ENCODE results near the gene CHRM1. TPM values are rescaled to one million over a fixed set of nuclear protein-coding genes. Genes with fewer than 3 reads are reported as not detected.

Gene CHRM1
- total RNA-seq, 1 experiment from 2014 or later, result 0.10 TPM

DNA sequence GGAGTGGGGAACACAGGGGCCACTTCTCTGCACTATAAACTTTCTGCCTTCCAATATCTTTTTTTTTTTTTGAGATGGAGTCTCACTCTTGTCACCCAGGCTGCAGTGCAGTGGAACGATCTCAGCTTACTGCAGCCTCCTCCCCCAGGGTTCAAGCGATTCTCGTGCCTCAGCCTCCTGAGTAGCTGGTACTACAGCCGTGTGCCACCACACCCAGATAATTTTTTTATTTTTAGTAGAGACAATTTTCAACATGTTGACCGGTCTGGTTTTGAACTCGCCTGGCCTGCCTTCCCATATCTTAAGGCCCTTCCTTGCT, 38.8 kb downstream of the CHRM1 start:
- peak overlapping the region; percentile 92 for H3K9ac ChIP-seq (ENCODE audit: low read length)
- BruUV-seq (replicated peaks), result no TSS peak
- no peaks in the 10 kb centered on the region for H3K27me3 ChIP-seq (ENCODE audit: insufficient read depth, low read length)
- POLR2A ChIA-PET, result interaction anchor here (1.1 to 4.2 kb wide), 4 partner anchors 27 to 46 kb away, joined by 3 to 50 read pairs (median 37); no protein-coding TSS in a partner anchor
- H3K79me2 ChIP-seq (ENCODE audit: insufficient read depth, low read length), result peaks cover 96% of the 10 kb centered on the region
- peaks cover 42 to 62% of the 10 kb centered on the region in 2 experiments for H3K36me3 ChIP-seq (ENCODE audit: control insufficient read depth in 1 of 2, insufficient read depth in 2 of 2, low read length in 2 of 2)
- peaks cover 33% of the 10 kb centered on the region; the same call in 1 of the 2 replicates for H4K20me1 ChIP-seq (ENCODE audit: insufficient read depth)
- H3K27ac ChIP-seq (ENCODE audit: low read depth, low read length), result peak overlapping the region; percentile 96
- TF ChIP-seq, protein P1, sequence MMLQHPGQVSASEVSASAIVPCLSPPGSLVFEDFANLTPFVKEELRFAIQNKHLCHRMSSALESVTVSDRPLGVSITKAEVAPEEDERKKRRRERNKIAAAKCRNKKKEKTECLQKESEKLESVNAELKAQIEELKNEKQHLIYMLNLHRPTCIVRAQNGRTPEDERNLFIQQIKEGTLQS (IDR thresholded peaks at IDR 0.05), result no peak
- DNase-seq (ENCODE audit: low read depth, low spot score) (no peak), ATAC-seq (no peak)
- intact Hi-C loops (cut with micrococcal nuclease), result loop anchor here (5.0 kb wide), 1 partner anchor 95 kb away; the partner anchor contains the start of gene TMEM179B
- H3K9me3 ChIP-seq (ENCODE audit: control insufficient read depth in 1 of 2, insufficient read depth in 1 of 2, low read depth in 1 of 2, low read length in 2 of 2), result no peaks in the 10 kb centered on the region
- peak overlapping the region; percentile 75 to 85 for H3K4me3 ChIP-seq (replicated peaks in 1 of 2; ENCODE audit: low read depth in 1 of 2, low read length in 2 of 2)
- peaks cover 38 to 82% of the 10 kb centered on the region in 2 experiments for H3K4me1 ChIP-seq (ENCODE audit: control insufficient read depth in 1 of 2, insufficient read depth in 2 of 2, low read length in 2 of 2)
- no peaks in the 10 kb centered on the region for H3K9me2 ChIP-seq (ENCODE audit: insufficient read depth)
- CTCF ChIA-PET, result interaction anchor here (1.4 kb wide), 1 partner anchor 93 kb away, joined by 3 read pairs; no protein-coding TSS in a partner anchor
- RAD21 ChIA-PET (ENCODE audit: low non-redundant PET in 1 of 2, low total read pairs in 2 of 2, uncharacterized antibody in 2 of 2, unreplicated experiment in 2 of 2), result no interaction called here
- H2AFZ ChIP-seq (ENCODE audit: low read depth, low read length, poor library complexity, severe bottlenecking), result no peak overlapping the region
- peak overlapping the region; percentile 79 for H3K4me2 ChIP-seq (ENCODE audit: low read length)

DNA sequence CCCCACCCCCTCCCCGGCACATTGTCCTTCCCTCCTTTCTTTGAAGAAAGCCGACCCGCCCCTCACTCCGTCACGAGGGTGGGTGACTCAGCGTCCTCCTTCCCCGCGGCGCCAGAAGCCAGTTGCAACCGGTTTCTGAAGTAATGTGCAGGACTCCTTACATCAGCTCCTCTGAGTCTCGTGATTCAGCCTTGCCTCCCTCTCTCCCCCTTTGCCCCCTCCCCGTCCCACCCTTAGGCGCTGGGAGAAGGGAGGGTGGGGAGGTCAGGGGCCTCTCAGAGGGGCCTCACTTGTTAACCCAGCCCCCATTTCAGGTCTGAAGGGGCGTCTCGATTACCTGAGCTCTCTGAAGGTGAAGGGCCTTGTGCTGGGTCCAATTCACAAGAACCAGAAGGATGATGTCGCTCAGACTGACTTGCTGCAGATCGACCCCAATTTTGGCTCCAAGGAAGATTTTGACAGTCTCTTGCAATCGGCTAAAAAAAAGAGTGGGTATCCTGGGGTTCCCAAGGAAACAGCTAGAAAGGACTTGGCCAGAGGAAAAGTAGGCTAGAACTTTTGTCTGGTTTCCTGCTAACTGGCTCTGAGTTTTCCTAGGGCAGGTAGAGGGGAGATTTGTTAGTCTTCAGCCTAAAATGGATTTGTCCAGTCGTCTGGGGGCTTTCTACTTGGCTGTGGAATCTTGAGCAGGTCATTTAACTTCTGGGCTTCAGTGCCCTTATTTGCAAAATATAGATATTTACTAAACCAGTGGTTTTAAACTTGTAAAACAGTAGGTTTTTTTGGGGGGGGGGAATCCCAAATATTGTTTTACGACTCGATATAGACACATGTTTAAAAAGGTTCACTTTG, 39.4 kb downstream of the CHRM1 start:
- Histone ChIP-seq H3K9me2 (ENCODE audit: insufficient read depth) (no peaks in the 10 kb centered on the region), H3K27ac (ENCODE audit: low read depth, low read length) (peak overlapping the region; percentile 96), H3K79me2 (ENCODE audit: insufficient read depth, low read length) (peaks cover 96% of the 10 kb centered on the region), H3K4me1 (ENCODE audit: control insufficient read depth in 1 of 2, insufficient read depth in 2 of 2, low read length in 2 of 2) (peaks cover 38 to 80% of the 10 kb centered on the region in 2 experiments), H3K36me3 (ENCODE audit: control insufficient read depth in 1 of 2, insufficient read depth in 2 of 2, low read length in 2 of 2) (peaks cover 42 to 59% of the 10 kb centered on the region in 2 experiments), H3K9me3 (ENCODE audit: control insufficient read depth in 1 of 2, insufficient read depth in 1 of 2, low read depth in 1 of 2, low read length in 2 of 2) (no peaks in the 10 kb centered on the region), H3K4me2 (ENCODE audit: low read length) (peak overlapping the region; percentile 79), H4K20me1 (ENCODE audit: insufficient read depth) (peaks cover 33% of the 10 kb centered on the region; the same call in 1 of the 2 replicates), H3K4me3 (replicated peaks in 1 of 2; ENCODE audit: low read depth in 1 of 2, low read length in 2 of 2) (peak overlapping the region; percentile 75 to 85), H2AFZ (ENCODE audit: low read depth, low read length, poor library complexity, severe bottlenecking) (no peak overlapping the region), H3K9ac (ENCODE audit: low read length) (peak overlapping the region; percentile 92), H3K27me3 (ENCODE audit: insufficient read depth, low read length) (no peaks in the 10 kb centered on the region)
- ChIA-PET CTCF (interaction anchor here (0.8 to 1.6 kb wide), 7 partner anchors 26 to 139 kb away, joined by 3 to 7 read pairs (median 4); partner anchors contain the start of gene STX5), RAD21 (ENCODE audit: low non-redundant PET in 1 of 2, low total read pairs in 2 of 2, uncharacterized antibody in 2 of 2, unreplicated experiment in 2 of 2) (interaction anchor here in 1 of 2 experiments (0.7 kb wide), 1 partner anchor 16 kb away, joined by 4 read pairs; no protein-coding TSS in a partner anchor), POLR2A (interaction anchor here (0.8 to 4.2 kb wide), 9 partner anchors 8 to 819 kb away, joined by 3 to 50 read pairs (median 8); partner anchors contain the start of genes STX5, TEX54 and ZBTB3)
- ATAC-seq (peak; percentile 51), DNase-seq (ENCODE audit: low read depth, low spot score) (peak; percentile 90)
- intact Hi-C loops (cut with micrococcal nuclease), result loop anchor here (5.0 kb wide), 1 partner anchor 95 kb away; the partner anchor contains the start of gene TMEM179B
- TSS peak; percentile 45 for BruUV-seq (replicated peaks)
- no peak for TF ChIP-seq EGR1 (IDR thresholded peaks at IDR 0.05; ENCODE audit: low read depth)
- TF ChIP-seq POLR2AphosphoS5 (IDR thresholded peaks at IDR 0.05; ENCODE audit: low read depth, low read length), result peak; percentile 60
- TF ChIP-seq, protein P2, sequence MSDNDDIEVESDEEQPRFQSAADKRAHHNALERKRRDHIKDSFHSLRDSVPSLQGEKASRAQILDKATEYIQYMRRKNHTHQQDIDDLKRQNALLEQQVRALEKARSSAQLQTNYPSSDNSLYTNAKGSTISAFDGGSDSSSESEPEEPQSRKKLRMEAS (IDR thresholded peaks at IDR 0.05), result no peak
- TF ChIP-seq TCF7L2 (IDR thresholded peaks at IDR 0.05; ENCODE audit: borderline replicate concordance, extremely low read depth, insufficient read depth, insufficient read length), result peak; percentile 92
- TF ChIP-seq, protein P3, sequence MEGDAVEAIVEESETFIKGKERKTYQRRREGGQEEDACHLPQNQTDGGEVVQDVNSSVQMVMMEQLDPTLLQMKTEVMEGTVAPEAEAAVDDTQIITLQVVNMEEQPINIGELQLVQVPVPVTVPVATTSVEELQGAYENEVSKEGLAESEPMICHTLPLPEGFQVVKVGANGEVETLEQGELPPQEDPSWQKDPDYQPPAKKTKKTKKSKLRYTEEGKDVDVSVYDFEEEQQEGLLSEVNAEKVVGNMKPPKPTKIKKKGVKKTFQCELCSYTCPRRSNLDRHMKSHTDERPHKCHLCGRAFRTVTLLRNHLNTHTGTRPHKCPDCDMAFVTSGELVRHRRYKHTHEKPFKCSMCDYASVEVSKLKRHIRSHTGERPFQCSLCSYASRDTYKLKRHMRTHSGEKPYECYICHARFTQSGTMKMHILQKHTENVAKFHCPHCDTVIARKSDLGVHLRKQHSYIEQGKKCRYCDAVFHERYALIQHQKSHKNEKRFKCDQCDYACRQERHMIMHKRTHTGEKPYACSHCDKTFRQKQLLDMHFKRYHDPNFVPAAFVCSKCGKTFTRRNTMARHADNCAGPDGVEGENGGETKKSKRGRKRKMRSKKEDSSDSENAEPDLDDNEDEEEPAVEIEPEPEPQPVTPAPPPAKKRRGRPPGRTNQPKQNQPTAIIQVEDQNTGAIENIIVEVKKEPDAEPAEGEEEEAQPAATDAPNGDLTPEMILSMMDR (IDR thresholded peaks at IDR 0.05 in 2 of 3, conservative IDR thresholded peaks at IDR 0.05 in 1 of 3; ENCODE audit: borderline replicate concordance in 1 of 3, insufficient read depth in 1 of 3, low read depth in 2 of 3, low read length in 2 of 3), result no peak
- TF ChIP-seq CEBPB (IDR thresholded peaks at IDR 0.05; ENCODE audit: low read depth), result no peak
- TF ChIP-seq, protein P4, sequence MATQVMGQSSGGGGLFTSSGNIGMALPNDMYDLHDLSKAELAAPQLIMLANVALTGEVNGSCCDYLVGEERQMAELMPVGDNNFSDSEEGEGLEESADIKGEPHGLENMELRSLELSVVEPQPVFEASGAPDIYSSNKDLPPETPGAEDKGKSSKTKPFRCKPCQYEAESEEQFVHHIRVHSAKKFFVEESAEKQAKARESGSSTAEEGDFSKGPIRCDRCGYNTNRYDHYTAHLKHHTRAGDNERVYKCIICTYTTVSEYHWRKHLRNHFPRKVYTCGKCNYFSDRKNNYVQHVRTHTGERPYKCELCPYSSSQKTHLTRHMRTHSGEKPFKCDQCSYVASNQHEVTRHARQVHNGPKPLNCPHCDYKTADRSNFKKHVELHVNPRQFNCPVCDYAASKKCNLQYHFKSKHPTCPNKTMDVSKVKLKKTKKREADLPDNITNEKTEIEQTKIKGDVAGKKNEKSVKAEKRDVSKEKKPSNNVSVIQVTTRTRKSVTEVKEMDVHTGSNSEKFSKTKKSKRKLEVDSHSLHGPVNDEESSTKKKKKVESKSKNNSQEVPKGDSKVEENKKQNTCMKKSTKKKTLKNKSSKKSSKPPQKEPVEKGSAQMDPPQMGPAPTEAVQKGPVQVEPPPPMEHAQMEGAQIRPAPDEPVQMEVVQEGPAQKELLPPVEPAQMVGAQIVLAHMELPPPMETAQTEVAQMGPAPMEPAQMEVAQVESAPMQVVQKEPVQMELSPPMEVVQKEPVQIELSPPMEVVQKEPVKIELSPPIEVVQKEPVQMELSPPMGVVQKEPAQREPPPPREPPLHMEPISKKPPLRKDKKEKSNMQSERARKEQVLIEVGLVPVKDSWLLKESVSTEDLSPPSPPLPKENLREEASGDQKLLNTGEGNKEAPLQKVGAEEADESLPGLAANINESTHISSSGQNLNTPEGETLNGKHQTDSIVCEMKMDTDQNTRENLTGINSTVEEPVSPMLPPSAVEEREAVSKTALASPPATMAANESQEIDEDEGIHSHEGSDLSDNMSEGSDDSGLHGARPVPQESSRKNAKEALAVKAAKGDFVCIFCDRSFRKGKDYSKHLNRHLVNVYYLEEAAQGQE (IDR thresholded peaks at IDR 0.05; ENCODE audit: low read depth), result no peak
